ELF-1 (cell line): ENCODE data around the gene NAV1.
"Not testable (repeated sequence)": the region's sequence is repeated elsewhere in the genome, so short reads cannot be mapped to it uniquely, and the experiment has no call there.

Experiments used
- DNase-seq: peaks from one replicate; pipeline ENCODE4 v3.0.0-alpha.2; 2016; ENCODE audit warnings: low read depth, low spot score

NAV1 gene

DNA sequence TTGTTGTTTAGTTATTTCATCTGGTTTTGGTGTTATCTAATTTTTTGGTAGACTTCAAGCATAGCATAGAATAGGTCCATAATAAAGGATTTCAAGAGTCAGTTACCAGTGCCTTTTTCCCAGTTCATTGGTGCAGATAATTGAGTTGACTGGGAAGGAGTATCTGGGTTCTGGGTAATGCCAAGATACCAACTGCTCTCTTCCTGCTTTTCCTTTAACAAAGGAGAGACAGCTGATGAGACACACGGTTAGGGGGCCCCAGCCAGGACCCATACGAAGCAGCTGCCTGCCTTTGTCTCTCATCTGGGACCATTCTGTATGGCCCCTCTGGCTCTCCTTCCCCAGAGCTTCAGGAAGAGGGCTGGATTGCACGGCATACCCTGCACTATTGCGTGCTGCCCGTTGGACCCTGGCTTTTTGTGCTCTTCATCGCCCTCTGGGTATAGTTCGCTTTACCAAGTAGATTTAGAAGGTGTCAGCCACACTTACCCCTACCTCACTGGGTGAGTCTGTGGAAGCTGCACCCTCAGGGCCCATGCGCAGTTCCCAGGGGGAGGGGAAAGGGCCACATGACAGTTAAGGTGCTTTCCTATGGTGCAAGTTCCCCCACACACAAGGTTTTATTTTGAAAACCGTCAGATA lies 7.0 kb downstream of the NAV1 start:
- peak; percentile 51 for DNase-seq

DNA sequence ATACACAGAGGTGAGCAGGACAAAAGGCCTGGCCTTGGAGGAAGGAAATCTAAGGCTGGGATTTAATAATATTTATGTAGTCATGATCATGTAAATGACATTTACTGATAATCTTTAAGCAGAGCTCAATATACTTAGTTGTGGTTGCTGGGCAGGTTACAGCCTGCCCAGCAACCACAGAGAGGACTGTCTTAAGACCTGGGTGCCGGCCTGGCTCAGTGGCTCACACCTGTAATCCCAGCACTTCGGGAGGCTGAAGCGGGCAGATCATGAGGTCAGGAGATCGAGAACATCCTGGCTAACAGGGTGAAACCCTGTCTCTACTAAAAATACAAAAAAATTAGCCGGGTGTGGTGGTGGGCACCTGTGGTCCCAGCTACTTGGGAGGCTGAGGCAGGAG lies 10.6 kb downstream of the NAV1 start:
- not testable (repeated sequence) for DNase-seq

DNA sequence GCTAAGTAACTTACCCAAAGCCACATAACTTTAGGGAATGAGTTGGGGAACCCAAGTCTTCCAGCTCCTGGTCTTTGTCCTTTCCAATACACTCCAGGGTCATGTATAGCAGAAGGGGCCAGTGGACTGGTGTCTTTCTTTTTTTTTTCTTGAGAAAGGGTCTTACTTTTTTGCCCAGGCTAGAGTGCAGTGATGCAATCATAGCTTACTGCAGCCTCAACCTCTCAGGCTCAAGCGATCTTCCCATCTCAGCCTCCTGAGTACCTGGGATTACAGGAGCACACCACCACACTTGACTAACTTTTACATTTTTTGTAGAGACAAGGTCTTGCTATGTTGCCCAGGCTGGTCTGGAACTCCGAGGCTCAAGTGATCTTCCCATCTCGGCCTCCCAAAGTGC lies 12.2 kb downstream of the NAV1 start:
- no peak for DNase-seq

DNA sequence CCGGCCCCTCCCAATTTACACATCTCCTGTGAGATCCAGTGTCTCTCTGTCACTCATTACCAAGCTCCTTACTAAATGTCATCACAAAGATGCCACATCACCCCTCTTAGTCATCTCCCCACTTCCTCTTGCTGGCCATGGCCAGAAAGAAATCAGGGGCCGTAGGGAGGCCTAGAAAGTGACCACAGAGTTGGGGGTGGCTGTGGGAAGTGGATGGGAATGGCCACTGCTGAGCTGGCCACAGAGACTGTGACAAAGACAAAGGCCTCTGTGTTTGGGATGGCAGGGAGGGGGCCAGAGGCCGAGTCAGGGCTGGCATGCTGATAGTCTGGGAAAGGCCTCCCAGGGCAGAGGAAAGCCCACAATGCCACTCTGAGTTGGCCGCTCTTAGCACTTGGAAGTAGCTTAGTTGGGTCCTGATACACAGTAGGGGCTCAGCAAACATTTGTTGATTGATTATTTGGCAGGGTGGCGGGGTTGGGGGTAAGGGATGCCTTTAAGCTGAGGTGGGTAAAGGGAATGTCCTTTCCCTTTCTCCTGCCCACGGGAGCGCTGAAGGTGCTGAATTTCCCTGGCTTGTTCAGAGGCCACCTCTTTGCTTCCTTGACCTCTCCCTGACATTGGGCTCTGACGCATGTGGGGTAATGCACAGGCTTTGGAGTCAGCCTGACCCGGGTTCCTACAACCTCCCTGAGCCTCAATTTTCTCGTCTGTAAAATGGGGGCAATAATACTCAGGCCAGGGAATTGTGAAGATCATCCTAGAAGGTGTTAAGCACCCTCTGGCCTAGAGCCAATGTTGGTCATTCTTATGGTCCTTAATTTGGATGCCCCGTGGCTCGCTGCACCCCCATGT lies 13.2 kb downstream of the NAV1 start:
- DNase-seq, result no peak

DNA sequence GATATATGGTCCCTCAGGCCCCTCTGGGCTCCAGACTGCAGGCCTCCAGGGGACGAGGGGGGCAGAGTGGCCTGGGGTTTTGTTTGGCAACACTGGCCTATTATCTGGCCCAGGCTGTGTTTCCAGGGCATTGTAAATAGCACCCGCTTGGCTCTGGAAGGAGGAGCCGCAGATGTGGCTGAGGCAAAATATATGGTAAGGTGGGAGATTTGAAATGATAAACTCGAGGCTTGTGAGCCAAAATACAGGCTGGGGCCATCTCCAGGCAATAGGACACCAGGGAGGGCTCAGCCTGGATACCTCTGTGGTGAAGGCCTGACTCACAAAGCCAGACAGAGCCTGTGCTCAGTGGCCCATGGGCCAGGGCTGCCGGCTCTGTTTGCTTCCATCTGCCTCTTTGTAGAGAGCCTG lies 14.0 kb downstream of the NAV1 start:
- peak; percentile 53 for DNase-seq

DNA sequence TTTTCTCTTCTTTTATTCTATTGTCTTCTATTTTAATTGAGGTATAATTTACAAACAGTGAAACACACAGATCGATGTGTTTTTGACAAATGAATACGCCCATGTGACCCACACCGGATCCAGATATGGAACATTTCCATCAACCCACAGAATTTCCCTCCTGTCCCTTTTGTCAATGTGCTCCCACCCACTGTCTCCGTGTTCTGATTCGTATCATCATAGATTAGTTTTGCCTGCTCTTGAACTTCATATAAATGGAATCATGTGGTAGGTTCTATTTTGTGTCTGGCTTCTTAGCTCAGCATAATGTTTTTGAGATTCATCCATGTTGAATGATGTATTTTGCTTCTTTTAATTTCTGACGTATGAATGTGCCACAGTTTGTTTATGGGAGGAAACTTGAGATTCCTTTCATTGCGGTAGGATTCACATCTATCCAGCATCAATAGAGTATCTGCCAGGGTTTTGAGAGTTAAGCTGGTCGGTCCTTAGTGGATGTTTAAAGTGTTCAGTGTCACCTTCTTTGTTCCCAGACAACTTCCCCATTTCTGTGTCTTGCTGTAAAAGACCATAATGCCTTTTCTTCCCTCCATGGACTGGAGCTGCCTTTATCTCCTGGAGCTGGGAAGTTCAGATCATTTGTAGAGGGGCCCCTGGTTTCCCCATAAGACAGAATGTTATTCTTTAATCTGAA lies 14.7 kb downstream of the NAV1 start:
- DNase-seq, result no peak

DNA sequence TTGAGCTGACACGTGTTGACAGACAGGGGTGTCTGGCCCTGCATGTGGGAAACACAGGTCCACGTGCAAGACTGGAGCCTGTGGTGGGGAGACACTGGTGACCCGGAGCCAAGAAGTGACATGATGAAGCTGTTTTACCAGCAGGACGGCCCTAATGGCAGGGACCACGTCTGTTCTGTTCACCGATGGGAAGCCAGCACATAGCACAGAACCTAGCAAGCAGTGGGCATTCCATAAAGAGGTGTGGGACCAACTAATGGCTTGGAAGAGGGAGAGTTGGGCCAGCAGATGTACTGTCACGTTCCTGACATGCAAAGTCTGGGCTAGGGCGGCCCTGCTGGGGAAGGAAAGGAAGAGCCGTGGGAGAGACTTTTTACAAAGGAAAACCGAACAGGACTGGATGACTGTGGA lies 15.3 kb downstream of the NAV1 start:
- DNase-seq, result no peak

DNA sequence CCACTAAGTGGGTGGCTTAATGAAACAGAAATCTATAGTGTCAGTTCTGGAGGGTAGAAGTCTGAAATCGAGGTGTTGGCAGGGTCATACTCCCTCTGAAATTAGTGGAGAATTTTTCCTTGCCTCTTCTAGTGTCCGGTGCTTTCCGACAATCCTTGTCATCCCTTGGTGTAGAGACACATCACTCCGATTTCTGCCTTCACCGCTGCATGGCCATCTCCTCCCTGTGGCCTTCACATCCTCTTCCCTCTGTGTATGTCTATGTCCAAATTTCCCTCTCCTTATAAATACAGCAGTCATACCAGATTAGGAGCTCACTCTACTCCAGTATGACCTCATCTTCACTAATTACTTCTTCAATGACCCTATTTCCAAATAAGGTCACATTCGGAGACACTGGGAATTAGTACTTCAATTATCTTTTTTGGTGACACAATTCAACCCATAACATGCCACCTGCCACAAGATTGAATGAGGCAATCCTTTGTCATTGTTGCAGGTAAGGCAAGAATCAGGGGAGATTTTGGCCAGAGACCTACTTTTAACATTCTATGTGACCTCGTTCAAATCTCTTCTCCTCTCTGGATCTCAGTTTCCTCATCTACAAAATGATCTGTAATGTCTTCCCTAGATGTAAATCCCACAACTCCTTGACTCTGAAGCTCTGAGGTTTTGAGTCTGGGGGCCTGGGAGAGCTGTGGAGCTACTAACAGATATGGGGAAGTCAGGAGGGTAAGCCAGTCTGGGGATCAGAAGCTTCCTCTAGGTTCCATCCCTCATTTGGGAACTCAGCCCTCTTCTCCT lies 16.1 kb downstream of the NAV1 start:
- no peak for DNase-seq

DNA sequence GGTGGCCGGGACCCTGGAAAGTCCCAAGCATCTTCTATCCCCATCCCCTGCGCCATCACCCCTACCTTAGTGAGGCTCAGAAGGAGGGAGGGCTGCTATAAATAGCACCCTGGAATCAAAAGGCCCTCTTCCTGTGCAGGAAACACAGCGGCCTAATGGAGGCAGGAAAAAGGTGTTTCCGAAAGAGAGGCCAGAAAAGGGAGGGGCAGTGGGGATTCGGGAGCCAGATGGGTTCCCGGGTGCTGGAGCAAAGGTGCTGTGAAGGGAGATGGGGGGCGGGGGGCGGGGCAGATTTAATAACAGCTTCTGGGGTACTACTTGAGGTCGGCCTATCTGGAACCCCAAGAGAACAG lies 16.6 kb downstream of the NAV1 start:
- DNase-seq, result no peak

DNA sequence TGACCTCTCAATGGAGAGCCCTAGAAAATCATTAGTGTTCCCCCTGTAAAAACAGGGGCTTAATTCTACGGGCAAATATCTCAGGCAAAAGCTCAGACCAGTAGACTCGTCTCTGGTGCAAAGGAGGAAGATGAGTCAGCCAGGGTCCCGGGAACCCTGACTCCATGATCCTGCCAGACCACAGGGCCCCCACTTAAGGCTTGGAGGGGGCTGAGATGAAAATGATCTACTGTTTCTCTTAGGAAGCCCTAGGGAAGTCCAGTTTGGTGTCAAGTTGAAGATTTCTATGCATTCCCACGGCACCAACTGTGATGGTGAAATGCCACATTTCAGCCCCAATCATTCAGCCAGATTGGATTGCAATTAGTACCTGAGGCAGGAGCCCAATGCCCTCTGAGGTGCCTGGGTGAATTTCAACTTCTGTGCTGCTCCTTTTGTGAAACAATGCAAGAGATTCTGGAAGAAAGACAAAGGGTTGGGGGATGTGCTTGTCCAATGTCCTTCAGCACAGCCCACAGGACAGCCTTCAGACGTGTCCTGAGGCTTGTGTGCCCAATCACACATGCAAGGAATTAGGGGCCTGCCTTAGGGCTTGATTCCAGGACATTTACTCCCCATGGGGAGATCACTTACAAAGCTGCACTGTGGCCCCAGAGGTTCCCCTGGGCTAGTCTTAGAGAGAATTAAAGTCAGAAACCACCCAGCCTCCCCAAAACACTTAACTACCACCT lies 18.1 kb downstream of the NAV1 start:
- DNase-seq, result no peak

DNA sequence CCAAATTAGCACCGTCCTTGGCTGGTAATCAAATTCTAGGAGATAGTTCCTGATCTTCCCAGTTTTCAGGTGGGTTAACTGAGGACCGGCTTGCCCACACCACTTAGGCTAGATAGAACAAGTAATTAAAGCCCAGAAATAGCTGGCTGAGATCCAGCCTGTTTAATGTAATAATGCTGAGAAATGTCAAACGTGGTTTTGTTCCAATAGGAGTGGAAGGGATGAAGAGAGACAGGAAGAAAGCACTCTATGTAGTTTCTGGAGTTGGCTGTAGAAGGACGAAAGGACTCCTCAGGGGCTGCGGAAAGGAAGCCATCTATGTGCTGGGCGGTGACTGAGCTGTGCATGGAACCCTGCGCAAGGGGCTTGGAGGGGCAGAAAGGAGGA lies 18.6 kb downstream of the NAV1 start:
- no peak for DNase-seq

DNA sequence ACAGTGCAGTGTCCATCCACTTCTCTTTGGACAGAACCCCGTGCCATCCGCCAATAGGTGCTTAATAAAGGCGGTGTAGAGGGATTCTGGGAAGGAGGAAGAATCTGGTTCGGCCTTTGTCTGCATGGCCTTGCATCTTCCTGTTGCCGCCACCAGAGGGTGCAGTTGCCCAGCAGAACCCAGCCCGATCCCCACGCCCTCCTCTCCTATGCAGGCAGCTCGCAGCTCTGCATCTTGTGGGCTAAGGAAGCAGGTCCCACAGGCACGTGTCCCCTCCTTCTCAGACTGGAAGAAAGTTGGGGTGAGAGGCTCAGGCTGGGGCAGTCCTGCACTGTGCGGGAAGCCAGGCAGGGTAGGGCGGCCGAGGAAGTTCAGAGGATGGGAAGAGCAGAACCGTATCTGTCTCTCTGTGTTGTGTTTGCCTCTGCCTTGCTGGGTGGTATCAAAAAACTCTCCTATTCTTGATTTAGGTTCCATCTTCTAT lies 20.8 kb downstream of the NAV1 start:
- peak; percentile 90 for DNase-seq

DNA sequence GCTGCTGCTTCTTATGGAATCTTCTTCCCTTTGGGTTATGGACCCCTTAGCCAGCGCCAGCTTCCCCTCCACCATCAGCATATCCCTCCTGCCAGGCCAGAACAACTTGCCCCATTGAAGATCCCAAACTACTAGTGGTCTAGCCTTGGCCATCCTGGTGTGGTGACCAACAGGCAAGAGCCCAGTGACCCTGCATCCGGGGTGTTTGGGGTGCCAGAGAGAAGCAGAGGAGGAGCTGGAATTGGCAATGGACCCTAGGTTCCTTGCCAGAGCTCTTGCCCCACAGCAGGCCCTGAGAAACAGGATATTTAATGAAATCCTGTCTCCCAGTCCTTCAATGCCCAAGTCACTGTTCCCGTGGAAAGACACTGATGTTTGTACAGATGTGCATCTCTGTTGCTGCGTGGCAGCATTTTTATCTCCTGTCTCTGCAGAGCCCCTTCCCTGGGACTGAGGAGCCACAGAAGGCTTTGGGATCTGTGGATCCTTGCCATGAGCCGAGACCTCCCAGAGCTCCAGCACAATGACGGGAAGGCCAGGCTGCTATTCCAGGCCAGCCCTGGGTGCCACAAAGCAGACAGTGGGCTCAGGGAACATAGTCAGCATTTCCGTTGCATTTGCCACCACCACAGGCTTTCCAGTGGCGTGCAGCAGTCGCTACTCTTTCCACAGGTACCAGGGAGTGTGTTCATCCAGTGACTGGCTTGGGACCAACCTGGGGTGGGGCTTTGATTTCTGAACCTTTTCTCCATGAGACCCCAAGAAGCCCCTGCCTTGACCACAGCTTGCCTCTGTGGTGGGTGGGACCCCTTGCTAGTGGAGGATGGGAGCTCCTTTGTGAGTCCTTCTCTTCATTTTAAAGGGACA lies 21.6 kb downstream of the NAV1 start:
- DNase-seq, result no peak

DNA sequence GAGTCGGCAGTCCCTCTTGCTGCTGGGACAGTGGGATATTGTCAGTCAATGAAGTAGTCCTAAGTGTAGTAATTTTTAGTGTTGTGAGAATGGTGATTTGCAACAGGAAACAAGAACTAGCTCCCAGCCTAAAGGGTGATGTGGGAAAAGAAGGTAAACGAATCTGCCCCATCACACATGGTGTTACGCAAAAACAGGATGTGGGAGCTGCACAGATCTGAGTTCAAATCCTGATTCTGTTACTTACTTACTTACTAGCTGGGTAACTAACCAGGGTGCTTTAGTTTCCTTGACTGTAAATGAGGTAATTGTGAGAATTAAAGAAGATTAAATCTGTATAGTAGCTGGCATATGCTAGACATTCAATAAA lies 22.3 kb downstream of the NAV1 start:
- no peak for DNase-seq

DNA sequence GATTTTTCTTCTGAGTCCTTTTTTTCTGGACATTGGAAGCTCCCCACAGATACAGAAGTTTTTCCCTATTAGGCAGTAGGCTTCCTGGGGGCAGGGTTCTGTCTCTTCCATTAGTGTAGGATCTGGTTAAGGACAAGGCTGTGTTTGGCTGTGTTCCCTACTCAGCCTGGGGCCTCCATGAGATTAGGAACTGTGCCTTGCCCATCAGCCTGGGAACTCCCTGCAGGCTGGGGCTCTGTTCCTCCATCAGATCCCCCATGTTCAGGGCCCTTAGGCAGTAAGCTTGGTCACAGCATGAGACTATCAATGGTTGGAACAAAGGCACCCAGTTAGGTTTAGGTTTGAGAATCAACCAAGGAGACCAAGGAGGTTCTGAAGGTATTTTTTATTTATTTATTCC lies 22.7 kb downstream of the NAV1 start:
- DNase-seq, result peak; percentile 43

DNA sequence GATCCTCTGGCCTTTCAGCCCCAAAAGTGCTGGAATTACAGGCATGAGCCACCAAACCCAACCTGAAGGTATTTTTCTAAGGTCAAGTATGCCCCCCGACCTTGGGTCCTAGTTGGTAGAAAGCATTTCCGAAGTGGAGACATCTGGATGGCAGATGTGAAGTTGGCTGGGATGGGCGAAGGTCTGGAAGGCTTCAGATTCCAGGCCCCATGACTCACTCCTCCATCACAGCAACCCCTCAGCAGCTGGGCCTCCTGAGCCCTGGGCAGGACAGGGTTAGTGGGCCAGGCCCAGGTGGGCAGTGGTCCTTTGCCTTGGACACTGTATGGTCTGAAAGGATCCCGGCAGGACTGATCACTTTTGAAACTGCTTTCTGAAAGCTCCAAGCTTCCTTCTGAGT lies 23.3 kb downstream of the NAV1 start:
- DNase-seq, result peak; percentile 43

DNA sequence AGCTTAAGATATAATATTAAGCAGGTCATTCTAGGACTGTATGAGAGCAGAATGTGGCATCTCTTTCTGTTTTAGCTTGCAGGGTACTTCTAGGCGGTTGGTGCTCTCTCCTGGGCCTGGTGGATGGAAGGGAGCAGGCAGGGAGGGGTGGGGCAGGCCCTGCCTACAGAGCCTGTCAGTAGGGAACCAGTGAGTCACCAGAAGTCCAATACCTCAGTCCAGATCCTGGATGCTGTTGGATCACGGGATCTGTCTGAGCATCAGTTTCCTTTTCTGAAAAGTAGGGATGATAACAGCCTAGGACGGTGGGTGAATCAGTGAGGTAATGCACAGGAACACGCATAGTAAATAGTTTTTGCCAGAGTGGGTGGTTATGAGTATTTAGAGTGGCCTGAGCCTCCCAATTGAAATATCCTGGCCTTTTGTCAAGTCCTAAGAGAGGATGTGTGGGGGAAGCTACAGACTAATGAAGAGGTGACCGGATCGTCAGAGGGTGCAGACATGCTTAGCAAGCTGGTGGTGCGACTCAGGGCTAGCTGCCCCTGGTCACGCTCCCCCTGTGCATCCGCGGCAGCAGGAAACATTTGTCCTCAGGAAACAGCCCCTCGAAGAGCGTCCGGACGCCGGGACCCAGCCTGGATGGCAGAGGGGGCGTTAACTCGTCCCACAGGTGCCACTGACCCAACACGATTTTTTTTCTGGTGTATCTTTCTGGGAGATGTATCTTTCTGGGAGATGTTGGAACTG lies 23.9 kb downstream of the NAV1 start:
- DNase-seq, result no peak

DNA sequence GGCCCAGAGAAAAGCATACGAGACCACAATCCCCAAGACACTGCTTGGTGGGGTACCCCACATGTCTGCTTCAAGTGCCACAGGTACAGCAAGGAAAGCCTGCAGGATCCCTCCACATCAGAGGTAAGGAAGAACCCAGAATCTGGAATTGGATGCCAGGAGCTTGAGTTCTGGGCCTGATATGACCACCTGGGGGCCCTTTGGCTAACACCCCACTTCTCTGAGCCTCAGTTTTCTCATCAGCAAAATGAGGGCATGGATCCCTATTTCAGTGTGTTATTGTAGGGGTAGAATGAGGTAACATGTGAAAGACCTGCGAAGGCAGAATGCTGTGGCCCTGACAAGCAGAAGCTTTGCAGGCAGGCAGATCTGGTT lies 24.5 kb downstream of the NAV1 start:
- no peak for DNase-seq

DNA sequence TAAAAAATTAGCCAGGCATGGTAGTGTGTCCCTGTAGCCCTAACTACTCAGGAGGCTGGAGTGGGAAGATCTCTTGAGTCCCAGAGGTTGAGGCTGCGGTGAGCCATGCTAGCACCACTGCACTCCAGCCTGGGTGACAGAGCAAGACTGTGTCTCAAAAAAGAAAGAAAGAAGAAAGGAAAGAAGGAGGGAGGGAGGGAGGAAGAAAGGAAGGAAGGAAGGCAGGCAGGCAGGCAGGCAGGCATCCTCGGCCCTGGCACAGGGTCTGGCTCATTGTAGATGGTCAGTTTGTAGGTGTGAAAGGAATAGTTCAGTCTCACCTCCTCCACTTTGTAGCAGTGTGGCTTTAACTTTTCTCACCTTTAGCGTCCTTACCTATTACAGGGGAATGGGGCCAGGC lies 25.0 kb downstream of the NAV1 start:
- DNase-seq, result no peak
